ENCODE measurements around the gene TRIM39.
A peak's percentile ranks its signal among the peaks of the same experiment; 100 is the strongest.

The TRIM39 gene

DNA sequence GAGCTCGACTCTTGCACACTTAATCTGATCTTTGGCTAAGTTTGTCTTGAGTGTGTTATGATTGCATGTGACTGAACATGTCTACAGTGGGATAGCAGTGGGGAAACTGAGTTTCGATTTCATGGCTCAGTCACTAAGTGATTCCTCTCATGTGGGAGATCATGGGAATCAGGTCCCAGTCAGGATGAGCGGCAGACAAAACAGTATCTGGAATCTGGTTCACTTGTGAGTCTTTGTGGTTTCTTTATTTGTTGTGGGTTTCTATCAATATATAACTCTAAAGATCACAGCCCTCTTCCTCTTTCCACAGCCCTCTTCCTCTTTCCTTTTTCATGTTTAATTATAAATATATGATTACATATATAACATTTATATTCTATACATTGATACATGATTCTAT, 22.2 kb downstream of the TRIM39 start:
- Histone ChIP-seq H3K9me3 (ENCODE audit: control insufficient read depth, insufficient read depth, low read depth, low read length) (no peaks in the 10 kb centered on the region), H3K4me1 (ENCODE audit: control insufficient read depth, insufficient read depth, low read length) (peaks cover 5% of the 10 kb centered on the region; the same call in 1 of the 2 replicates), H3K36me3 (ENCODE audit: control insufficient read depth, insufficient read depth, low read length) (peaks cover 10% of the 10 kb centered on the region), H3K27me3 (ENCODE audit: control insufficient read depth, insufficient read depth, low read length) (no peaks in the 10 kb centered on the region), H3K9ac (ENCODE audit: low read length) (no peak overlapping the region), H3K4me3 (ENCODE audit: low read depth, low read length) (no peak overlapping the region), H3K27ac (ENCODE audit: low read depth, low read length) (no peak overlapping the region)

DNA sequence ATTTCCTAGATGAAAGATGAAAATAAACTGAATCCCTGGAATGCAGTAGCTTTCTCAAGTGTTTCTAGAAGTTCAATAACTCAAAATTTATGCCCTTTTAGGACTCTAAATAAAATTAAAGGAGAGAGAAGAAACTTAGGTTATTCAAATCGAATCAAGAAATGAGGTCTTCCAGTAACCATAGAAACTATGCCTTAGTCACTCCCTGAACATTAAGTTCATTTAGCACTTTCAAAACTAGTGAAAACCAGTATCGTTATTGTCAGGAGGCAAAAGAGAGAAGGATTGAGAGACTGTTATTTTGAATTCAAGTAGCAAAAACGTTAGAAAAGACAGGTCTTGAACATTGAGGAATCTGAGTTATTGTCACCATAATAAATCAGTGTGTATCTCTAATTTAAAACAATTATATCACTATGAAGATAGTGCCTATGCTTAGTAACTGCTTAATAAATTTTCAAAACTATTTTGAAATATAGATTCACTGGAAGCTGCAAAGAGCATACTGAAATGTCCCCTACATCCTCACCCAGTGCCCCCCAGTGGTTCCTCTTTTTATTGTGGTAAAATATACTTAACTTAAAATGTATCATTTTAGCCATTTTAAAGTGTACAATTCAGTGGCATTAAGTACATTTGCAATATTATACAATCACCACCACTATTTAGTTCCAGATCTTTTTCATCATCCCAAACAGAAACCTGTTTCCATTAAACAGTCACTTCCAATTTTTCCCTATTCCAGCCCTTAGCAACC, 22.9 kb downstream of the TRIM39 start:
- peaks cover 10% of the 10 kb centered on the region for H3K36me3 ChIP-seq (ENCODE audit: control insufficient read depth, insufficient read depth, low read length)
- H3K9ac ChIP-seq (ENCODE audit: low read length): no peak overlapping the region
- H3K4me1 ChIP-seq (ENCODE audit: control insufficient read depth, insufficient read depth, low read length): peaks cover 2% of the 10 kb centered on the region; the same call in 1 of the 2 replicates
- H3K27me3 ChIP-seq (ENCODE audit: control insufficient read depth, insufficient read depth, low read length): no peaks in the 10 kb centered on the region
- H3K9me3 ChIP-seq (ENCODE audit: control insufficient read depth, insufficient read depth, low read depth, low read length): no peaks in the 10 kb centered on the region
- H3K27ac ChIP-seq (ENCODE audit: low read depth, low read length): no peak overlapping the region
- H3K4me3 ChIP-seq (ENCODE audit: low read depth, low read length): no peak overlapping the region

DNA sequence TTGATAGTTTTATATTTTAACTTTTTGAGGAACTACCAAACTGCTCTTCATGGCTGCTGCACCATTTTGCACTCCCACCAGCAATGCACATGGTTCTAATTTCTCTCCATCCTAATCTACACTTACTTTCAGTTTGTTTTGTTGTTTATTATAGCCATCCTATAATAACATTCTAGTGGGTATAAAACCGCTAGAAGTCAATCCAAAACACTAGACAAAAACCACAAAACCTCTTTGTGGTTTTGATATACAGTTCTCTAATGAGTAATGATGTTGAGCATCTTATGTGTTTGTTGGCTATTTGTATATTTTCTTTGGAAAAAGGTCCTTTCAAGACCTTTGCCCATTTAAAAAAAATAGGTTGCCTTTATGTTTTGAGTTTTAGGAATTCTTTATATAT, 23.8 kb downstream of the TRIM39 start:
- no peaks in the 10 kb centered on the region for H3K27me3 ChIP-seq (ENCODE audit: control insufficient read depth, insufficient read depth, low read length)
- H3K4me3 ChIP-seq (ENCODE audit: low read depth, low read length): no peak overlapping the region
- no peaks in the 10 kb centered on the region for H3K9me3 ChIP-seq (ENCODE audit: control insufficient read depth, insufficient read depth, low read depth, low read length)
- peaks cover 3% of the 10 kb centered on the region; the same call in 1 of the 2 replicates for H3K4me1 ChIP-seq (ENCODE audit: control insufficient read depth, insufficient read depth, low read length)
- H3K27ac ChIP-seq (ENCODE audit: low read depth, low read length): no peak overlapping the region
- no peak overlapping the region for H3K9ac ChIP-seq (ENCODE audit: low read length)
- H3K36me3 ChIP-seq (ENCODE audit: control insufficient read depth, insufficient read depth, low read length): peaks cover 10% of the 10 kb centered on the region

DNA sequence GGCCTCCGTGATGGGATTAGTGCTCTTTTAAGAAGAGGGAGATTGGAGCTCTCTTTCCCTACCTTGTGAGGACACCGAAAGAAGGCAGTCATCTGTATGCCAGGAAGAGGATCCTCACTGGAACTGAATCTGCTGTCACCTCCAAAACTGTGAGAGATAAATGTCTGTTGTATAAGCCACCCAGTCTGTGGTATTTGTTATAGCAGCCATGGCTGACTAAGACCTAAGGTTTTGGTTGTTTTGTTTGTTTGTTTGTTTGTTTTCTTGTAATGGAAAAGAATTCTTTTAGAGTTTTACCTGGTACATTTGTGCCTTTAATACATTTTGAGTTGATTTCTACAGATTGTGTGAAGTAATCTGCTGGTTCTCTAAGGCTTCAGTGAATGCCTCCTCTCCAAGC, 25.8 kb downstream of the TRIM39 start:
- H3K9me3 ChIP-seq (ENCODE audit: control insufficient read depth, insufficient read depth, low read depth, low read length): no peaks in the 10 kb centered on the region
- no peak overlapping the region for H3K9ac ChIP-seq (ENCODE audit: low read length)
- H3K36me3 ChIP-seq (ENCODE audit: control insufficient read depth, insufficient read depth, low read length): no peaks in the 10 kb centered on the region
- no peak overlapping the region for H3K4me3 ChIP-seq (ENCODE audit: low read depth, low read length)
- H3K27me3 ChIP-seq (ENCODE audit: control insufficient read depth, insufficient read depth, low read length): no peaks in the 10 kb centered on the region
- H3K27ac ChIP-seq (ENCODE audit: low read depth, low read length): no peak overlapping the region
- peaks cover 5% of the 10 kb centered on the region; the same call in 1 of the 2 replicates for H3K4me1 ChIP-seq (ENCODE audit: control insufficient read depth, insufficient read depth, low read length)

DNA sequence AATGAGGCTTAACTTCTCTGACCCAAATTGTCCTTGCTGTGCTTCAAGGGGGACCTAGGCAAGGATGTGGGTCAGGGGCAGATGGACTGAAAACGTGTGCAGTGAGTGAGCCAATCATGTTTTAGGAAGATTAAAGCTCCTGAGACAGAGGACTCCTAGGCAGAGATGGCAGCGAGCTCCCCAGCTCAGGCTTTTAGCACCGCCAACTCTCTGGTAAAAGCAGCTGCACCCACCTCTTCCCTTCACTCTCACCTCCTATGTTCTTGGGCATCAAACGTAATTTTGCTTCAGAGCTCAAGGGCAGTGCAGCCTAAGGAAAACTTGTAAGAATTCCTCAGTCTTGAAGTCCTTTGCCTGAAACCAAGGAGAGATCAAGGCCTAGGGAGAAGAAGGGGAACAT, 28.6 kb downstream of the TRIM39 start:
- Histone ChIP-seq H3K4me1 (ENCODE audit: control insufficient read depth, insufficient read depth, low read length) (peaks cover 5% of the 10 kb centered on the region; the same call in 1 of the 2 replicates), H3K9me3 (ENCODE audit: control insufficient read depth, insufficient read depth, low read depth, low read length) (no peaks in the 10 kb centered on the region), H3K9ac (ENCODE audit: low read length) (no peak overlapping the region), H3K27me3 (ENCODE audit: control insufficient read depth, insufficient read depth, low read length) (peaks cover 26% of the 10 kb centered on the region), H3K4me3 (ENCODE audit: low read depth, low read length) (no peak overlapping the region), H3K27ac (ENCODE audit: low read depth, low read length) (no peak overlapping the region), H3K36me3 (ENCODE audit: control insufficient read depth, insufficient read depth, low read length) (no peaks in the 10 kb centered on the region)

DNA sequence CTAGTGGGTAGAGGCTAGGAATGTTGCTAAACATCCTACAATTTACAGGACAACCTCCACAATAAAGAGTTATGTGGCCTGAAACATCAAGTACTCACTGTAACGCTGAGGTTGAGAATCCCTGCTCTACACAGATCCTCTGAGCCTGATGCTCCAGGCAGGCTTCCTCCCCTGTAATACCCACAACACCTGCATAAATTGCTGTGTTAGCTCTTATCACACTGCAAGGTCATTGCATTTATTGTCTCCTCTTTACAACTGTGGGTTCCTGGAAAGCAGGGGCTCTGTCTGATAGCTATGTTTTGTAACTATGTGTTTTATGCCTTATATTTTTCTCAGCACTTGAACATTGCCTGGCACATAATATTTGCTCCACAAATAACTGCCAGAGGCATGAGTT, 29.8 kb downstream of the TRIM39 start:
- Histone ChIP-seq H3K27me3 (ENCODE audit: control insufficient read depth, insufficient read depth, low read length) (peaks cover 37% of the 10 kb centered on the region), H3K36me3 (ENCODE audit: control insufficient read depth, insufficient read depth, low read length) (no peaks in the 10 kb centered on the region), H3K9ac (ENCODE audit: low read length) (no peak overlapping the region), H3K4me3 (ENCODE audit: low read depth, low read length) (no peak overlapping the region), H3K4me1 (ENCODE audit: control insufficient read depth, insufficient read depth, low read length) (peaks cover 5% of the 10 kb centered on the region; the same call in 1 of the 2 replicates), H3K27ac (ENCODE audit: low read depth, low read length) (no peak overlapping the region), H3K9me3 (ENCODE audit: control insufficient read depth, insufficient read depth, low read depth, low read length) (no peaks in the 10 kb centered on the region)

DNA sequence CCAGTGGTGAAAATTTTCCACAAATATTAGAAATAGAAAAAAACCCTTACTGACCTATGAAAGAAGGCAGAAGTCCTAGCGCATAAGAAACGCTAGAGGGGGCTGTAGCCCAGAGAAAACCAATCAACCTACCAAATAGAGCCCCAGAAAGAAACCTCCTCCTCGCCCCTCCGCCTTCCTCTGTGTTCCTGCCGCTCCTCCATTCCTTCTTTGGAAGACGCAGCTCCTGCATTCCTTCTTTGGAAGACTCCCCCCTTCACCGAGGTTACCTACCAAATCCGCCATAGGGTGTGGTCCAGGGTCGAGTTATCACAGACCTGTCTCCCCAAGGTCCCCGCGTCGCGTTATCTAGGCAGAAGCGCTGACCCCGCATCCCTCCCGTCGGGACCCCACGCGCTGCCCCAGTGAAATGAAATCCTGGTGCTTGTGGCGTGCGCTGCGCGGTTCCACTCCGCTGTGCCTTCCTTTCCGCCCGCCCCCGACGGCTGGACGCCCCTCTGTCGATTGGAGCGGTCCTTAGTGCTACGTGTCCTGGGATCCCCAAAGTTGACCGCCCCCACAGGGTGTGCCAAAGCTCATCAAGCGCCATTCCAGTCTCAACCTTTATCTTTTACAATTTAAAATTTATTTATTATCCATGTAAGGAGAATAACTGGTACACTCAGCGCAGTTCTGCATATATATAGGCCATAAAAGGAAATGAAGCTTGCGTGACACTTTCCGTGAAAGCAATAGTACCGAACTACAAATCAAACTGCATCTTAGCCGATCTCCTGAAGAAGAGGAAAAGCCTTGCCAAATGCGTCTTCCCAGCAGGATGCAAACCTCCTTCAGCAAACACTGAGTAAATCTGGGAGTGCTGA, 31.2 kb downstream of the TRIM39 start:
- Histone ChIP-seq H3K36me3 (ENCODE audit: control insufficient read depth, insufficient read depth, low read length) (no peaks in the 10 kb centered on the region), H3K27ac (ENCODE audit: low read depth, low read length) (no peak overlapping the region), H3K27me3 (ENCODE audit: control insufficient read depth, insufficient read depth, low read length) (peaks cover 37% of the 10 kb centered on the region), H3K9ac (ENCODE audit: low read length) (peak overlapping the region; percentile 59), H3K9me3 (ENCODE audit: control insufficient read depth, insufficient read depth, low read depth, low read length) (peaks cover 3% of the 10 kb centered on the region; the same call in 1 of the 2 replicates), H3K4me1 (ENCODE audit: control insufficient read depth, insufficient read depth, low read length) (peaks cover 5% of the 10 kb centered on the region; the same call in 1 of the 2 replicates), H3K4me3 (ENCODE audit: low read depth, low read length) (peak overlapping the region; percentile 78)

DNA sequence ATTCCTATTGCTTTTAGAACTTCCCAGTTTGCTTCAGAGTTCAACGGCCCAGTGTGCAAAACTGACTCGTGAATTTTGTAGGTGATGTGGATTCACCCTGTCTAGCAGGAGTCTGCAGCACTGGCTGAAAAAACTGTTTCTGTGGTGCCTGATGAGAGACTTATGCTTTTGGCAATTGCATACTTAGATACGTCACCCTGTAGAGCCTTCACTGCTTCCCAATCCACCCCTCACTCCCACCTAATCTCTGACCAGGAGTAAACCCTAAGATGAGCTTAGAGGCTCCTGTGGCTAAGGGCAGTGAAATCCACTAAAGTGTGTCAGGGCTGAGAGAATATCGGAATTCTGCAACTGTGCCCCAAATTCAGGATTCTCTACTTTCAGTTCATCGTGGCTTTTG, 32.5 kb downstream of the TRIM39 start:
- Histone ChIP-seq H3K4me3 (ENCODE audit: low read depth, low read length) (no peak overlapping the region), H3K9ac (ENCODE audit: low read length) (no peak overlapping the region), H3K27me3 (ENCODE audit: control insufficient read depth, insufficient read depth, low read length) (peaks cover 37% of the 10 kb centered on the region), H3K36me3 (ENCODE audit: control insufficient read depth, insufficient read depth, low read length) (no peaks in the 10 kb centered on the region), H3K9me3 (ENCODE audit: control insufficient read depth, insufficient read depth, low read depth, low read length) (peaks cover 3% of the 10 kb centered on the region; the same call in 1 of the 2 replicates), H3K4me1 (ENCODE audit: control insufficient read depth, insufficient read depth, low read length) (peaks cover 5% of the 10 kb centered on the region; the same call in 1 of the 2 replicates), H3K27ac (ENCODE audit: low read depth, low read length) (no peak overlapping the region)

DNA sequence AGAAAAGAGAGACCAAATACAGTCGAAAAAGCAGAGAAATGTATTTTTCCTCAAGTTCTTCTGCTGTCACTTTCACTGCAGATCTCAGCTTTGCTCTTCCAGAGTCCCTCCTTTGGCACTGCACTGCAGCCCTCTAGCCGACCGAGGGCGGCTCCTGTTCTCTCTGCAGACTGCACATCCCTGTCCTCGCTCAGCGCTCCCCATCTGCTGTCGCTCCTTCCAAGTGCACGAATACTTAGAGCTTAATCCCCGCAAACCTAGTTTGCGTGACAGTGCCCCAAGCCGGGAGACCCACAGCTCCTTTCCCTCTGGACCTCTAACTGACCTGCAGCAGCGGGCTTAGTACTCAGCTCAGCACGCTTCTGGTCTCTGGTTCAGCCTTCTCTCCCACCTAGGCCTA, 33.4 kb downstream of the TRIM39 start:
- H3K9me3 ChIP-seq (ENCODE audit: control insufficient read depth, insufficient read depth, low read depth, low read length): peaks cover 3% of the 10 kb centered on the region; the same call in 1 of the 2 replicates
- H3K27me3 ChIP-seq (ENCODE audit: control insufficient read depth, insufficient read depth, low read length): peaks cover 37% of the 10 kb centered on the region
- peaks cover 5% of the 10 kb centered on the region; the same call in 1 of the 2 replicates for H3K4me1 ChIP-seq (ENCODE audit: control insufficient read depth, insufficient read depth, low read length)
- no peak overlapping the region for H3K27ac ChIP-seq (ENCODE audit: low read depth, low read length)
- no peak overlapping the region for H3K4me3 ChIP-seq (ENCODE audit: low read depth, low read length)
- no peaks in the 10 kb centered on the region for H3K36me3 ChIP-seq (ENCODE audit: control insufficient read depth, insufficient read depth, low read length)
- H3K9ac ChIP-seq (ENCODE audit: low read length): no peak overlapping the region

DNA sequence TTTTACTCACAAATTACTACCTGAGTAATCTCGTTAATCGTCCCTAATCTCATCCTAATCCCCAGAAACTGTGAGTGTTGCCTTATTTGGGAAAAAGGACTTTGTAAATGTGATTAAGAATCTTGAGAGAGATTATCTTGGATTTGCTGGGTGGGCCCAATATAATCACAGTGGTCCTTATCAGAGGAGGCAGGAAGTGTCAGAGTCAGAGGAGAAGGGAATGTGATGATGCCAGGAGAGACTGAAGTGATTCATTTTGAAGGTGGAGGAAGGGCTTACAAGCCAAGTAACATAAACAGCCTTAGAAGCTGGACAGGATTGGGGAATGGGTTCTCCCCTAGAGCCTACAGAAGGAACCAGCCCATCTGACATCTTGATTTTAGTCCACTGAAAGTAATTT, 34.9 kb downstream of the TRIM39 start:
- Histone ChIP-seq H3K4me3 (ENCODE audit: low read depth, low read length) (no peak overlapping the region), H3K9ac (ENCODE audit: low read length) (no peak overlapping the region), H3K4me1 (ENCODE audit: control insufficient read depth, insufficient read depth, low read length) (no peaks in the 10 kb centered on the region), H3K9me3 (ENCODE audit: control insufficient read depth, insufficient read depth, low read depth, low read length) (peaks cover 3% of the 10 kb centered on the region; the same call in 1 of the 2 replicates), H3K36me3 (ENCODE audit: control insufficient read depth, insufficient read depth, low read length) (no peaks in the 10 kb centered on the region), H3K27ac (ENCODE audit: low read depth, low read length) (no peak overlapping the region), H3K27me3 (ENCODE audit: control insufficient read depth, insufficient read depth, low read length) (peaks cover 48% of the 10 kb centered on the region)

DNA sequence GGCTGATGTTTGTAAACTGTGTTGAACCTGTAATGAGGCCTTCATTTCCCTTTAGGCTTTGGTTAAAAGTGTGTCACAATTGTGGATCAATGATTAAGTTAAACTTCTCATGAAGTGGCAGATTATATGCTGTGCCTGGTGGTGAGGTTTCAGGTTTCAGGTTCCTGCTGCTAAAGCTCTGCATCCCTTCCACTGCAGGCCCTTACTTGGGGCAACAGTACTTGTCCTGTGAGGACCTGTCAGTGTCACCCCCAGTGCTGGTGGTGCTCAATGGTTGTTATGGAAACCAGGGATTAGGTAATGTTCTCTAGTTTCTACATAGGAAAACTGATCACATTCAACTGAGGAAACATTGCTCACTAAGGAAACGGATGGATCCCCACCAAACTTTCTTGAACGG, 36.7 kb downstream of the TRIM39 start:
- Histone ChIP-seq H3K27ac (ENCODE audit: low read depth, low read length) (no peak overlapping the region), H3K4me1 (ENCODE audit: control insufficient read depth, insufficient read depth, low read length) (no peaks in the 10 kb centered on the region), H3K9ac (ENCODE audit: low read length) (no peak overlapping the region), H3K9me3 (ENCODE audit: control insufficient read depth, insufficient read depth, low read depth, low read length) (peaks cover 3% of the 10 kb centered on the region; the same call in 1 of the 2 replicates), H3K27me3 (ENCODE audit: control insufficient read depth, insufficient read depth, low read length) (peaks cover 51% of the 10 kb centered on the region), H3K36me3 (ENCODE audit: control insufficient read depth, insufficient read depth, low read length) (no peaks in the 10 kb centered on the region), H3K4me3 (ENCODE audit: low read depth, low read length) (no peak overlapping the region)
